Stimulated activated naive CD4-positive, alpha-beta T cell (primary cell): ENCODE measurements around the gene VDAC2.

Experiments used
- DNase-seq, 6 experiments: peaks; one replicate each; lab custom pipeline; 2025; lab: John Stamatoyannopoulos, UW

VDAC2 gene

DNA sequence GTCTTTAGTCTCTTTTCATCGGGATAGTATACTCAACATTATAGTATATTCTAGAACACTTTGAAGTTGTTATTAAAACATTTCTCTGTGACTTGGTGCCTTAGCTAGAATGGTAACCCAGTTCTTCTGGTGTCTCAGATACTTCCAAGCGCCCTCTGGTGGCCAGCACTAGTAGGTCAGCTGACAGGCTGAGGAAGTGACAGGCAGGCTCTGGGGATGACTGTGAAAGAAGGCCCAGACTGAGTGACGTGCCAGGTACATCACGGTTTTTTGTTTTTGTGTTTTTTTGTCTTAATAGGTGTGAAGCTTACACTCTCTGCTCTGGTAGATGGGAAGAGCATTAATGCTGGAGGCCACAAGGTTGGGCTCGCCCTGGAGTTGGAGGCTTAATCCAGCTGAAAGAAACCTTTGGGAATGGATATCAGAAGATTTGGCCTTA is 20.0 kb downstream of the VDAC2 start:
- peak; percentile 81 to 93 (median 91) for DNase-seq

DNA sequence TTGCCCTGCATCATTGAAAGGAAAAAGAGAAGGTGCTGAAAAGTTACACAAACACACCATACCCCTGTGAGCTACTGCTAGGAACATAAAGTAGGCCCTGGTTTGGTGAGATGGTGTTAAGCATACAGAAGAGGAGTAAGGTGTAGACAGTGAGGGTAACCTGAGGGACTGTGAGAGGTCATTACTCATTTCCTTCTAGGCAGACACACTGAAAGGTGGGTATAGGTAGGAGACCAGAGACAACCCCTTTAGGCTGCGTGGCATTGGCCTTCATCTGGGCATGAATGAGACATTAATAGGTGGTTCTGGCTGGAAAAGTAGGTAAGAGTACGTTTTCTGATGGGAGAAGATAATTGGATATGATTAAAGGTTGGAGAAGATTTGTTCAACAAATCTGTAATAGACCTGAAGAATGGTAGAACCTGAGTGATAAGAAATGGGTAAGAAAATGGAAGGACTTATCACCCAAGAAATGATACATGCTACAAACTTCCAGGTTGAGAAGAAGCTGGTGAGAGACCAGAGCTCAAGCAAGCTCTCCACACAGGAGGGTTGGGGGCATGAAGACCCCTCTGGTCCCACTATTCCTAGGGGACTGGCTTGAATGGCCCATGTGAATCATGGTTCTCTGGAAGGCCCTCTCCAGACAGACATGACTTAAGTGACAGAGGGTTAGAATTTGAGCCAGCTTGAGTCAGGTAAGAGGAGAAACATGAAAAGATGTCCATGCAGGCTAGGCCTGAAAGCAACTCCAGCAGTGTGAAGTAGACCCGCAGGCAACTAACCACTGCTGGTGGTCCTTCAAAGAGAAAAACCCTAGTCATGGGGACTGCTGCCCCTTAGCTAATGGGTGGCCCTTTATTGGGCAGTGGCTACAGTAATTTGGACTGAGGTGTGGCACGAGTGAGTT is 21.3 kb downstream of the VDAC2 start:
- DNase-seq = no peak

GRCh38 chr10:75233444-75234016 is 22.9 kb downstream of the VDAC2 start:
- peak in 2 of 6 experiments; percentile 17 to 21 for DNase-seq

DNA sequence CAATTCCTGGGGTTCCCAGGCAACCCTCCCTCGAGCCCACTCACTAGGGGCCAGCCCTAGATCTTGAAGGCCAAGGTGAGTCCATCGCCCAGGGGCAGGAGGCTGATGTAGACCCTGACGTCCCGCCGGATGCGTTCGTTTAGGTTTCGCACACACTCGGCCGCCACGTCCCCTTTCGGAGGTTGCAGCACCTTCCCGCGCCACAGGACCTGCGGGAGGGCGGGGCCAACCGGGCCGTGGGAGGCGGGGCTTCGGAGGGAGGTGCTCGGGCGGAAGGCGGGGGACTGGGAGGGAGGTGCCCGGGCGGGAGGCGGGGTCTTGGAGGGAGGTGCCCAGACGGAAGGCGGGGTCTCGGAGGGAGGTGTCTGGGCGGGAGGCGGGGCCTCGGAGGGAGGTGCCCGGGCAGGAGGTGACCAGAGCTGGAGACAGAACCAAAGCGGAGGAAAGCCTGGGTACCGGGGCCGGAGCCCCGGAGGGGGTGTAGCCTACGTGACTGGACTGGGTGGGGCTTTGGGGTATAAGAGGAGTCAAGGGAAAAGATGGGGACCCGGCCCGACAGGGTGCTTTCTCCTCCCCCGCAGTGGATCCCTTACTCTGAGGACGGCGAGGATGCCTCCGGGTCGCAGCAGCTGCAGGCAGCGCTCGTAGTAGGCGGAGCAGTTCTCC is 23.6 kb downstream of the VDAC2 start:
- peak; percentile 96 to 98 (median 98) for DNase-seq

- peak in 4 of 6 experiments; percentile 35 to 46 (median 41) for DNase-seq
Observed at GRCh38 chr10:75234683-75235374, 24.2 kb downstream of the VDAC2 start.

DNA sequence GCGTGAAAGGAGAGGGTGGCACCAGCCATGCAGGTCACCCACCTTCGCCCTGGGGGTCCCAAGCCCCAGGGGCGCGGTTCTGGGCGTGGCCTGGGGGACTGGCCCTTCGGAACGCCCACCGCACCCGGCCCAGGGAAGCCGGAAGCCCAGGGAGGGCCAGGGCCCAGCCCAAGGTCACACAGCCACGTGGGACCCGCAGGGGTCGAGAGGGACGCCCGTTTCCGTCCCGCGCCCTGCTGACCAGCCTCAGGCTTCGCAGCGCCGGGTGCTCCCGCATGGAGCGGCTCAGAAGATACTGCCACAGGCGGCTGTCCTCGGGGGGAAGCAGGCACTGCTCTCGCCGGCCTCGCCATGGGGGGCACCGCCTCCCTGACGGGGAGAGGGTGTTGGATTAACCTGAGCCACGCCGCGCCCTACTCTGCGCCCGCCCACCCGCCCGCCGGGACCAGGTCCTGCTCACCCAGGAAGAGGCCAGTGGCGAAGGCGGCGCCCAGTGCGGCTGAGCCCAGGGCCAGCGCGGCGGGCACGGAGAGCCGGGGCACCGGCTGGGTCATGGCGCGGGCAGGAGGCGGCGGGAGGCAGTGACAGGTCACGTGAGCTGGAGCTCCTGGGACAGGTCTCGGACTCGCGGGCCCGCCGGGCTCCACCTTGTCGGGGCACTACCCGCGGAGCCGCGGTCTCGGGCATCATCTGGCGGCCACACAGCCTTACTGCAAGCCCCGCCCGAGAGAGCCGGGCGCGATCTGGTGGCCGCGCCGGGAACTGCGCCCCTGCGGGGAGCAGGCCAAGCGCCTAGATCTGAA is 25.0 kb downstream of the VDAC2 start, which contains the start of gene COMTD1:
COMTD1 (minus strand) TSS at position 583 of the 803 bp plus-strand sequence; CDS start at position 554, 29 bp downstream.
- peak; percentile 80 to 91 (median 90) for DNase-seq

DNA sequence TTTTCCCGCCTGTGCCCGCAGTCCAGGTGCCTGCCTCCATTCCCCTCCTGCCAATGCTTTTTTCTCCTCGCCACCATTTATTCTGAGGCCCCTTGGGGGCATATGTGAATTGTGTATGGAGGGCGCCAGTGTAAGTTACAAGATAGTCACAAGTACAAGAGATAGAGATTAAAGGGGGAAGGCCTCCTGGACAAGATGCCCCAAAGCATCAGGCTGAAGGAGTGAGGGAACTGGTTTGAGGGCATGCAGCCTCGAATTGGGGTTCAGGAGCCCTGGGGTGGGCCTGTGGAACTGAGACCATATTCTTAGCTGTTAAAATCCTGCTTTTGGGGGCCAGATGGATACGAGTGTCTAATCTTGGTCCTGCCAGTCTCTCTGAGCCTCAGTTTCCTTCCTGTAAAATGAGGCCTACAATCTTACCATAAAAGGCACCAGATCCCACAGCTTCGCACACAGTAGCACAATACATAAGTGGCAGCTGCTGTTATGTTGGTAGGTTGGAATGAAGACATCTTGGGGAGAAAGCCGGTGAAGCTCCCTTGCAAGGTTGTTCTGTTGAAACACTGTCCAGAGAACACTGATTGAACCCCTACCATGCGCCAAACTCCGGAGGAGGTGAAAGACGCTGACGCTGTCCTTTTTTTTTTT is 25.7 kb downstream of the VDAC2 start:
- DNase-seq = no peak

- no peak for DNase-seq
Observed at GRCh38 chr10:75238182-75239095, 27.8 kb downstream of the VDAC2 start.

- DNase-seq = no peak
Observed at GRCh38 chr10:75239096-75239790, 28.6 kb downstream of the VDAC2 start.

- no peak for DNase-seq
Observed at GRCh38 chr10:75240329-75241076, 29.9 kb downstream of the VDAC2 start.

DNA sequence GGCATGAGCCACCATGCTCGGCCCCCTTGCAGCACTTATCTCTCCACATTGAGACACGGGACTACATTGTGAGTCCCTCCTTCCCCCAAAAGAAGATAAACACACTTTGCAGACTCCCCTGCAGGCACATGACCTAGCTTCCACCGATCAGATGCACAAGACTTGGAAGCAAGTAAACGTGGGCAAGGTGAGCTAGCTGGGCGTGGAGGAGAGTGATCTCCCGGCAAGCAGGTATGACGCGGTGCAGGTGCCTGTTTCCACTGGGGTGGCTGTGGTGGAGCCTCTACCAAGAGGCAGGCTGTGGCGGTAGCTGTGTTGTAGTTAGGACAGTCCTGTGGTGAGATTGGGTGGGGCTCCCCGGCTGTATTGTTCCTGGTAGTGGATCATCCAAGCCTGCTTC is 32.8 kb downstream of the VDAC2 start:
- no peak for DNase-seq

GRCh38 chr10:75244487-75245353 is 34.1 kb downstream of the VDAC2 start:
- no peak for DNase-seq

DNA sequence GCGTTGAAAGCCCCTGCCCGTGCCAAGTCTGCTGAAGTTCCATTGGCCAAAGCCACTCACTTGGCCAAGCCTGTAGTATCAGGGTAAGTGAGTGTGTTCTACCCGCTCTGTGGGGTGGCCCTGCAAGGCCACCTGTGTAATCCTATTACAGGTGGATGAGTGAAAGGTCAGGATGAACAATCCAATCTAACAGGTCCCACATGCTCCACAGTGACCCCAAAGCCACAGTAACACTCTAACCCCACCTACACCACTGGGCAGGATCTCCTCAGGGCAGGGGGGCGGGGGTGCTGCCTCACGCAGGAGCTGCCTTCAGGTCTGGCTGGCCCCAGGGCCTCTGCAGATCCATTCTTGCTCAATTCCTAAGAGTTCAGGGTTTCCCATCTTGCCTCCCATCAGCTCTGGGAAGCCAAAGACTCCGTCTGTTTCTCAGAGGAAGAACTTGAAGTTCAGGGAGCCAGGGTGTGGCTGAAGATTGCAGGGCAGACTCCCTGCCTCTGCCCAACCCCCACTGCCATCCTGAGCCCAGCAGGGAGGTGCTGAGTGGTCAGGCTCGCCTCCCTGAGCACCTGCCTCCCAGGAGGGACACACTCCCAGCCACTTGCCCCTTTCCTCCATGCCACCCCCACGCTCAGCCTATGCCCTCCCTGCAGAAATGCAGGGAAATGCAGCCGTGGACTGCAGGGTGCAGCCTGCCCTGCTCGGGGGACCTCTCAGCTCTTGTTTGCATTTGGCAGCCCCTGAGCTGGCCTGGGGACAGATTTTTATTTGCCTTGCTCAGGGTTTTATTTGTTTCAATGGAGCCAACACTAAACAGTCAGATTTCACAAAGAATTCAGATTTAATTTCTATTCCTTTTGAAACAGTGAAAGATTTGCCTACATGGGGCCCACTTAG is 35.0 kb downstream of the VDAC2 start:
- no peak for DNase-seq

- DNase-seq = no peak
Observed at GRCh38 chr10:75246506-75246905, 35.9 kb downstream of the VDAC2 start.

DNA sequence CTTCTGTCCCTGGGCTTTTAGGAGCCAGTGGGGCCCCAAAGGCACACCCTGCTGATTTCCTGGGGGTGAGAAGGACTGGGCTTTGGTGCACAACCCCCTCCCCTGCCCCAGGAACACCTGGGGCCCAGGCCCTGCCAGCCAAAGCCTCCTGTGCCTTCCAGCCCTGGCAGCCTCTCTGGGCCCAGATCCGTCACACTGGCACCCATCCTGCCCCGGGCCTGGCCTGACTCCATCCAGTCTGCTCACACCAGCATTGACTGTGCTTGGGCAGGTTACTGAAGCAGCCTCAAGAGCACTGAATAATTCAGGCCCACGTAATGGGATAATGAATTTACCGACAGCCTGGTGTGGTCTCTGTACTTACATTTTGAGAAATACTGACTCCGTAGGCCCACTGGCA is 37.2 kb downstream of the VDAC2 start:
- DNase-seq = no peak

DNA sequence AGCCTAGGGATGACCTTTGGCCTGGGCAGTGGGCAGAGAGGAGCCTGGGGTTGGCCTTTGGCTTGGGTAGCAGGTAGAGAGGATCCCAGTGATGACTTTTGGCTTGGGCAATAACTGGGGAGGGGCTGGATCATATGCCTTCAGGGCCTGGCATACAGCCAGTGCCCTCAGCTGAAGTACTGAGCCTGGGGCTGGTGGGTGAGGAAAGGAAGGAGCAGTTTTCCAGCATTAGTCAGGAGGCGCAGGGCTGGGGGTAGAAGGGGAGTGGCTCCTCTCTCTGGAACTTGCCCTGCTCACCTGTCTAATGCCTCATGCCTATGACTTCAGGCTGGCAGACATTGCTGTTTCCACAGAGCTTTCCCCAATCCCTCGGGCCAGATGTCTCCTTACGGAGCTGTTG is 40.3 kb downstream of the VDAC2 start:
- DNase-seq = no peak
